ENCODE results near the gene COL8A2. TPM values are rescaled to one million over a fixed set of nuclear protein-coding genes. Genes with fewer than 3 reads are reported as not detected.
A peak's percentile ranks its signal among the peaks of the same experiment; 100 is the strongest.

COL8A2 gene
- total and polyA plus RNA-seq, 8 donors, result 0.43 to 8.4 (median 0.96) TPM

DNA sequence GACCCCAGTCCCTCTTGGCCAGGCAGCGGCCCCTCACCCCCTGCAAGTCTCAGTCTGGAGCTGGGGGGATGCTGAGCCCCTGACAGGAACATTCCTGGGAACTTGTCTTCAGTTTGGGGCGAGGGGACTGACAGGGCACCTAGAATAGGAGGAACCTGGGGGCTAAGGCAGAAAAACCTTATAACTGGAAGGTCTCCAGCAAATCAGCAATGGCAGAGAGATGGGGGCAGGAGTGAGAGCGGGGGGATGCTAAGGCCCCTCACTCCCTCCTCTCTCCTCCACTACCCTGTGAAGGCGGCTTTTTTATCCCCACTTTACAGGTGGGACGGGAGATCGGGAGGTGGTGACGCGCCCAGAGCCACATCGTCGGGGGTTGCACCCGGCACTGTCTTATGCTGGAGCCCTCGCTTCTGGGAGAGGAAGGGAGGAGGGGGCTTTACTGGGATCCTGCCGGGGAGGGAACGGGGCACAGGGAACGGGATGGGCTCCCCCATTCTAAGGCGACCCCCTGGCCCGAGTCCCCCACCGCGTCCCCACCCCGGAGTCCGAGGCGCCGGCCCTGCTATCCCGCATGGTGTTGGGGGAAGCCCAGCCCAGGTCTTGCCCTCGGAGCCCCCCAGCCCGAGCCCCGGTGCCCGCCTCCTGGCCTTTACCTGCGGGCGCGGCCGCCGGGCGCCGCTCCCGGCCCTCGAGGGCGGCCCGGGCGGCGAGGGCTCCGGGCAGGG is 456 bp downstream of the COL8A2 start:
- TF ChIP-seq, protein P1, sequence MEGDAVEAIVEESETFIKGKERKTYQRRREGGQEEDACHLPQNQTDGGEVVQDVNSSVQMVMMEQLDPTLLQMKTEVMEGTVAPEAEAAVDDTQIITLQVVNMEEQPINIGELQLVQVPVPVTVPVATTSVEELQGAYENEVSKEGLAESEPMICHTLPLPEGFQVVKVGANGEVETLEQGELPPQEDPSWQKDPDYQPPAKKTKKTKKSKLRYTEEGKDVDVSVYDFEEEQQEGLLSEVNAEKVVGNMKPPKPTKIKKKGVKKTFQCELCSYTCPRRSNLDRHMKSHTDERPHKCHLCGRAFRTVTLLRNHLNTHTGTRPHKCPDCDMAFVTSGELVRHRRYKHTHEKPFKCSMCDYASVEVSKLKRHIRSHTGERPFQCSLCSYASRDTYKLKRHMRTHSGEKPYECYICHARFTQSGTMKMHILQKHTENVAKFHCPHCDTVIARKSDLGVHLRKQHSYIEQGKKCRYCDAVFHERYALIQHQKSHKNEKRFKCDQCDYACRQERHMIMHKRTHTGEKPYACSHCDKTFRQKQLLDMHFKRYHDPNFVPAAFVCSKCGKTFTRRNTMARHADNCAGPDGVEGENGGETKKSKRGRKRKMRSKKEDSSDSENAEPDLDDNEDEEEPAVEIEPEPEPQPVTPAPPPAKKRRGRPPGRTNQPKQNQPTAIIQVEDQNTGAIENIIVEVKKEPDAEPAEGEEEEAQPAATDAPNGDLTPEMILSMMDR (IDR thresholded peaks at IDR 0.05), result no peak
- Histone ChIP-seq H3K9me3 (no peaks in the 10 kb centered on the region), H3K27ac (no peak overlapping the region), H3K27me3 (peaks cover 0 to 31% of the 10 kb centered on the region in 2 donors), H3K4me1 (peaks cover 0 to 35% of the 10 kb centered on the region in 2 donors), H3K4me3 (peak overlapping the region in 1 of 2 donors; percentile 23), H3K36me3 (no peaks in the 10 kb centered on the region)
- ATAC-seq (no peak), DNase-seq (no peak)
- intact Hi-C loops (cut with DNase I), result no loop called here

DNA sequence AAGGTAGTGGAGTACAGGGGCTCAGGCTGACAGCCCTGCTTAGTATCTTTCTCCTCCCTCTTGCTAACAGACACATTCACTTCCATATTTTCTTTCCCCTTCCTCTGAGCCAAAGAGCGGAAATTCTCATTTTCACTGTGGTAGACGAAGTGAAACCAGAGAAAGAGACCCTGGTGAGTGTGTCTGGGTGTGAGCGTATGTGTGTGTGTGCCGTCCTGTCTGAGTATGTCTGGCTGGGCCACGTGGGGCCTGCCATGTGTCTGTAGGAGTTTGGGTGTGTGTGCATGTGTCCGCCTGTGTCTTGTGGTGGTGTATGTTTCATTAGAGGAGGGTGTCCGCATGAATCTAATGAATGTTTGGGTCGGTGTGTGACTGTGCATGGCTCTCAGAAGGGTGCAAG is 1.7 kb downstream of the COL8A2 start:
- H3K36me3 ChIP-seq, result no peaks in the 10 kb centered on the region
- H3K27ac ChIP-seq, result peak overlapping the region in 1 of 2 donors; percentile 60
- ATAC-seq (peak; percentile 56), DNase-seq (no peak)
- H3K4me3 ChIP-seq, result no peak overlapping the region
- intact Hi-C loops (cut with DNase I), result no loop called here
- H3K27me3 ChIP-seq, result peaks cover 0 to 31% of the 10 kb centered on the region in 2 donors
- TF ChIP-seq, protein P1 (IDR thresholded peaks at IDR 0.05), result no peak
- peaks cover 0 to 39% of the 10 kb centered on the region in 2 donors for H3K4me1 ChIP-seq
- no peaks in the 10 kb centered on the region for H3K9me3 ChIP-seq

DNA sequence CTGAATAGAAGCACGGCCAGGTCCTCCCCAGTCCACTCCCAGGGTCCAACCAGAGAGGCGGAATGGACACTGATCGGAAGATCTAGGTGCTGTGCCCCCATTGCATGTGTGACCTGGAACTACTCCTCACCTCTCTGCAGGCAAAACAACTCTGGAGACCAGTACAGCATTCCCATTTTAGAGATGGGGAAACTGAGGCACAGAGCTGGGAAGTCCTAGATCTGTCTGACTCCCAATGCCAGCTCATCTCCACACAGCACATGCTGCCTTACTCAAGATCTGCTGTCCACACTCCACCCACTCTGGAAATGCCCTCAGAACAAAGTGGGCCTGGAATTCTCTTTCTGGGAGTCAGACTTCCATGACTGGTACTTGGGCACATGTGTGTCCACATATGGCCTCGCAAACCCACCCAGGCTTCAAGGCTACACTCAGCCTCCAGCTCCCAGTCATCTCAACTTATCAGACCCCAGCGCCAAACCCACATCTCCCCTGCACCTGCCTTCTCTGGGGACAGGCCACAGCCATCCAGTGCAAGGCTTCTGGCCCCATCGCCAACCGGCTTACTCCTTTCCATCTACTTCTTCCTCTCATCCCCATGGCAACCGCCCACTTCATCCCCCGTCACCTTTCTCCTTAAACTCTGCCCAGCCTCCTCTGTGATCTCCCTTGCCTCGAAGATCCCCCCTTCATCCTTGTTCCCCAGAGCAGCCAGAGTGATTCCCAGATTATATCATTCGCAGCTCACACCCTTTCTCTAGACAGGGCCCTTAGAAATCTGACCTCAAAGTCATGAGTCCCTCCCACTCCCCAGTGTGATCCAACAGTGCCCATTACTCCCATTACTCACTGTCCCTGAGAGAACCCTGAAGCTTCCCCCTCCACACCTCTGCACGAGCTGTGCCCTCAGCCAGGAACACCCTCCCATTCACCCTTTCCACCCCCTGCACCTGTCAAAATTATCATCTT is 2.7 kb downstream of the COL8A2 start:
- no peak for ATAC-seq
- H3K27ac ChIP-seq, result peak overlapping the region; percentile 39 to 60
- DNase-seq, result no peak
- intact Hi-C loops (cut with DNase I), result no loop called here
- TF ChIP-seq, protein P1 (IDR thresholded peaks at IDR 0.05), result no peak
- peaks cover 0 to 31% of the 10 kb centered on the region in 2 donors for H3K27me3 ChIP-seq
- no peaks in the 10 kb centered on the region for H3K9me3 ChIP-seq
- no peaks in the 10 kb centered on the region for H3K36me3 ChIP-seq
- H3K4me1 ChIP-seq, result peaks cover 0 to 39% of the 10 kb centered on the region in 2 donors
- H3K4me3 ChIP-seq, result no peak overlapping the region

DNA sequence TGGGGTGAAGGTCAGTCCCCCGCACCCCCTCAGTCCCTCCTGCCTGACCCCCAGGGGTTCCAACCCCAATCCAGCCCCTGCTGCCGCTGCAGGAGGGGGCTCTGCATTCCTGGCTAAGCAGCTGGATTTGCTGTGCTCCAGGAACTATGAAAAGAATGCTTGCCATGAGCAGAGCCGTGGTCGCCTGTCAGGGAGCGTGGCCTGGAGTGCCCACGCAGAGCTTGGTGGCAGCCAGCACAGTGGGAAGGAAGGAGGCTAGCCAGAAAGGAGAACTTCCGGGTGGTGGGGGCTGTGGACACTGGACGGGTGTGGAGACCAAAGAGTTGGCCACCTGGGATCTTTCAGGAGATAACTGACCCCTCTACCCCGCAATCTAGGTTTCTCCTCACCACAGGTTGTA is 5.6 kb downstream of the COL8A2 start:
- DNase-seq, result no peak
- Histone ChIP-seq H3K9me3 (no peaks in the 10 kb centered on the region), H3K27ac (no peak overlapping the region), H3K27me3 (peaks cover 0 to 15% of the 10 kb centered on the region in 2 donors), H3K4me1 (peaks cover 5 to 44% of the 10 kb centered on the region in 2 donors), H3K36me3 (no peaks in the 10 kb centered on the region), H3K4me3 (no peak overlapping the region)
- TF ChIP-seq, protein P1 (IDR thresholded peaks at IDR 0.05), result no peak
- intact Hi-C loops (cut with DNase I), result no loop called here
- ATAC-seq, result peak; percentile 23
